HepG2 (cell line): ENCODE measurements around the gene UCP2. TPM values are rescaled to one million over a fixed set of nuclear protein-coding genes. Genes with fewer than 3 reads are reported as not detected.
A peak's percentile ranks its signal among the peaks of the same experiment; 100 is the strongest.

Experiments
- ATAC-seq: fragments of 200-7000 bp; cut with Tn5 transposase; 3 replicates; pipeline ENCODE4 v1.9.1; 2020; ENCODE audit warnings: mild to moderate bottlenecking, moderate library complexity
- BruUV-seq: library from RNA; stranded (reverse); fragments of 400-500 nt; replicated peaks from 2 replicates; lab custom pipeline; 2021; lab: Mats Ljungman, UMichigan
- CTCF ChIA-PET: fragments of 300-600 bp; formaldehyde crosslinking; extraction: SDS; loops from one replicate; lab custom pipeline; 2021; ENCODE audit warnings: low total read pairs, inconsistent platforms, low intra/inter-chr PET ratio; lab: Yijun Ruan, JAX
- POLR2A ChIA-PET: fragments of 350-600 bp; sonication (Branson Sonifier 250); formaldehyde crosslinking; loops from one replicate; lab custom pipeline; 2020; ENCODE audit warnings: antibody characterized with exemption, inconsistent platforms; lab: Yijun Ruan, JAX
- DNase-seq: peaks from one replicate; pipeline ENCODE4 v3.0.0-alpha.2; 2015; ENCODE audit warnings: low spot score
- FAIRE-seq: peaks from 3 replicates; lab custom pipeline; 2011; peaks lifted over from hg19 to GRCh38; lab: Jason Lieb, UNC
- H2AFZ ChIP-seq: one replicate; pipeline ENCODE4 v1.6.1; 2011; ENCODE audit warnings: low read length, inconsistent platforms
- H3K27ac ChIP-seq: fragments of 300-600 bp; 3 replicates; pipeline ENCODE4 v1.8.0; 2011; ENCODE audit warnings: mixed run types, mild to moderate bottlenecking, mixed read lengths, low read length, inconsistent platforms; ENCODE audit not compliant: insufficient read depth; ENCODE audit errors: extremely low read length
- H3K27me3 ChIP-seq, 2 experiments: fragments of 200-600 bp in 1 of 2; 2 replicates in 1 of 2; 3 replicates in 1 of 2; pipeline versions ENCODE4 v1.6.0 to v1.8.0; 2011; ENCODE audit warnings: low read length in 2 of 2, mild to moderate bottlenecking in 2 of 2, moderate library complexity in 2 of 2, inconsistent platforms in 1 of 2; ENCODE audit not compliant: insufficient read depth in 2 of 2, control insufficient read depth in 1 of 2
- H3K36me3 ChIP-seq, 2 experiments: fragments of 200-600 bp in 1 of 2; replicated peaks in 1 of 2; 2 replicates in 1 of 2; 3 replicates in 1 of 2; pipeline versions ENCODE4 v1.5.1 to v1.8.0; 2011; ENCODE audit warnings: low read length in 2 of 2, inconsistent platforms in 1 of 2; ENCODE audit not compliant: insufficient read depth in 2 of 2, control insufficient read depth in 1 of 2
- H3K4me1 ChIP-seq: 2 replicates; pipeline ENCODE4 v1.5.1; 2012; ENCODE audit warnings: low read length, inconsistent platforms; ENCODE audit not compliant: insufficient read depth
- H3K4me2 ChIP-seq: 2 replicates; pipeline ENCODE4 v1.6.0; 2011; ENCODE audit warnings: low read depth, low read length, inconsistent platforms
- H3K4me3 ChIP-seq, 3 experiments: fragments of 200-600 bp in 1 of 3; sonication (generic), shearing (Covaris generic) in 1 of 3; replicated peaks in 1 of 3; 2 replicates each; pipeline ENCODE4 v1.5.1; 2011 to 2016; ENCODE audit warnings: low read length in 3 of 3, inconsistent platforms in 2 of 3, low read depth in 2 of 3, mild to moderate bottlenecking in 2 of 3, control low read depth in 1 of 3, mixed read lengths in 1 of 3; ENCODE audit not compliant: insufficient read depth in 1 of 3
- H3K79me2 ChIP-seq: one replicate; pipeline ENCODE4 v1.6.1; 2011; ENCODE audit warnings: low read length, inconsistent platforms; ENCODE audit not compliant: insufficient read depth
- H3K9ac ChIP-seq: 2 replicates; pipeline ENCODE4 v1.6.0; 2011; ENCODE audit warnings: mild to moderate bottlenecking, low read depth, low read length, inconsistent platforms; ENCODE audit not compliant: insufficient read depth
- H3K9me3 ChIP-seq: 2 replicates; pipeline ENCODE4 v1.5.1; 2012; ENCODE audit warnings: mild to moderate bottlenecking, low read length
- H4K20me1 ChIP-seq: 2 replicates; pipeline ENCODE4 v1.6.0; 2011; ENCODE audit warnings: inconsistent platforms, mild to moderate bottlenecking, low read length, moderate library complexity; ENCODE audit not compliant: insufficient read depth
- CHCHD3 ChIP-seq: sonication (generic); formaldehyde crosslinking; IDR thresholded peaks from 2 replicates; pipeline ENCODE4 v1.8.0; 2022; ENCODE audit warnings: mild to moderate bottlenecking, missing genetic modification reagents, moderate library complexity
- DBP ChIP-seq: sonication (generic); formaldehyde crosslinking; IDR thresholded peaks from 2 replicates; pipeline ENCODE4 v1.4.0; 2020; ENCODE audit warnings: missing genetic modification reagents; ENCODE audit errors: not compliant biosample characterization
- GFI1 ChIP-seq: sonication (generic); formaldehyde crosslinking; IDR thresholded peaks from 2 replicates; pipeline ENCODE4 v1.5.0; 2020; ENCODE audit warnings: missing genetic modification reagents, mild to moderate bottlenecking, borderline replicate concordance
- GZF1 ChIP-seq: sonication (generic); formaldehyde crosslinking; IDR thresholded peaks from 2 replicates; pipeline ENCODE4 v1.5.1; 2020; ENCODE audit warnings: mild to moderate bottlenecking, missing genetic modification reagents
- HDAC1 ChIP-seq: sonication (generic); formaldehyde crosslinking; IDR thresholded peaks from 2 replicates; pipeline ENCODE4 v1.5.1; 2020; ENCODE audit warnings: mild to moderate bottlenecking, missing genetic modification reagents
- KAT8 ChIP-seq: IDR thresholded peaks from 2 replicates; pipeline ENCODE4 v1.6.1; 2016; ENCODE audit warnings: missing genetic modification reagents, missing compliant biosample characterization
- KLF16 ChIP-seq, 2 experiments: sonication (generic) in 1 of 2; formaldehyde crosslinking in 1 of 2; IDR thresholded peaks; 2 replicates each; pipeline versions ENCODE4 v1.6.1 to v1.8.0; 2016 to 2023; ENCODE audit warnings: missing genetic modification reagents in 2 of 2, missing compliant biosample characterization in 1 of 2
- NCOR1 ChIP-seq: fragments of 200-600 bp; sonication (generic); IDR thresholded peaks from 2 replicates; pipeline ENCODE4 v1.7.0; 2017; ENCODE audit warnings: antibody characterized with exemption, low read length, borderline replicate concordance
- NR2F1 ChIP-seq, 2 experiments: fragments of 450-650 bp in 1 of 2; formaldehyde crosslinking in 1 of 2; IDR thresholded peaks; 2 replicates each; pipeline versions ENCODE4 v1.5.0 to v1.6.1; 2016 to 2020; ENCODE audit warnings: mild to moderate bottlenecking in 1 of 2, missing compliant biosample characterization in 1 of 2, missing genetic modification reagents in 1 of 2, moderate library complexity in 1 of 2
- RARA ChIP-seq: IDR thresholded peaks from 2 replicates; pipeline ENCODE4 v1.6.1; 2016; ENCODE audit warnings: missing genetic modification reagents, missing compliant biosample characterization
- RXRB ChIP-seq: IDR thresholded peaks from 2 replicates; pipeline ENCODE4 v1.6.1; 2016; ENCODE audit warnings: borderline replicate concordance, missing genetic modification reagents, missing compliant biosample characterization
- SRSF4 ChIP-seq: fragments of 200-400 bp; formaldehyde crosslinking; IDR thresholded peaks from one replicate; pipeline ENCODE4 v1.6.1; 2018; ENCODE audit warnings: mild to moderate bottlenecking, low read depth, low read length, moderate library complexity; ENCODE audit not compliant: poor library complexity, severe bottlenecking
- ZEB1 ChIP-seq: IDR thresholded peaks from 2 replicates; pipeline ENCODE4 v1.6.1; 2012; ENCODE audit warnings: mild to moderate bottlenecking, low read depth, inconsistent platforms; ENCODE audit not compliant: insufficient replicate concordance
- ZMAT3 ChIP-seq: sonication (generic); formaldehyde crosslinking; conservative IDR thresholded peaks from 2 replicates; pipeline ENCODE4 v1.7.0; 2021; ENCODE audit warnings: missing genetic modification reagents
- ZNF18 ChIP-seq: sonication (generic); formaldehyde crosslinking; IDR thresholded peaks from 2 replicates; pipeline ENCODE4 v1.8.0; 2022; ENCODE audit warnings: mild to moderate bottlenecking, missing genetic modification reagents; ENCODE audit not compliant: insufficient replicate concordance
- ZNF547 ChIP-seq: sonication (generic); formaldehyde crosslinking; IDR thresholded peaks from 2 replicates; pipeline ENCODE4 v1.5.1; 2020; ENCODE audit warnings: mild to moderate bottlenecking, missing genetic modification reagents
- ZNF678 ChIP-seq: sonication (generic); formaldehyde crosslinking; IDR thresholded peaks from 2 replicates; pipeline ENCODE4 v1.4.0; 2020; ENCODE audit warnings: mild to moderate bottlenecking, missing genetic modification reagents
- ZNF777 ChIP-seq: sonication (generic); formaldehyde crosslinking; IDR thresholded peaks from 2 replicates; pipeline ENCODE4 v1.4.0; 2020; ENCODE audit warnings: missing genetic modification reagents
- ZSCAN5A ChIP-seq: sonication (generic); formaldehyde crosslinking; IDR thresholded peaks from 2 replicates; pipeline ENCODE4 v1.8.0; 2022; ENCODE audit warnings: mild to moderate bottlenecking, missing genetic modification reagents, borderline replicate concordance
- WGBS: methylation state at CpG from one replicate; pipeline ENCODE4 v1.1.6; 2017; ENCODE audit warnings: low lambda C conversion rate; 5-methylcytosine and 5-hydroxymethylcytosine counted together
- in situ Hi-C: cut with HindIII; loops from 2 replicates; pipeline ENCODE4 v1.10.0; 2017; ENCODE audit warnings: low pct_unique_long_range_greater_than_20kb; ENCODE audit not compliant: extremely low pct_ligation_motif_present
- intact Hi-C: fragments of 100-400 bp; cut with micrococcal nuclease; formaldehyde crosslinking; loops from one replicate; pipeline ENCODE4 v1.10.0; 2022; ENCODE audit not compliant: unreplicated experiment
- polyA plus RNA-seq, 8 experiments: library from polyadenylated mRNA; depleted of rRNA in 3 of 8; stranded (reverse) in 7 of 8; unstranded in 1 of 8; fragments of >200 nt; fragmentation: Illumina TruSeq in 4 of 8; extraction: Trizol in 4 of 8; gene quantifications; 2 replicates each; pipeline versions ENCODE4 v1.2.1 to v1.2.3, GENCODE V29; 2011 to 2016; ENCODE audit warnings: low read depth in 4 of 8, missing spikeins in 1 of 8, mixed read lengths in 1 of 8; ENCODE audit not compliant: insufficient read depth in 1 of 8
- total RNA-seq, 5 experiments: library from RNA; depleted of rRNA; stranded (reverse); fragments of >200 nt; fragmentation: Illumina TruSeq; extraction: Trizol; gene quantifications; 2 replicates each; pipeline ENCODE4 v1.2.3, GENCODE V29; 2016; ENCODE audit warnings: low read depth in 1 of 5

Gene UCP2
- total and polyA plus RNA-seq, 2 of the 13 experiments (the other 11 are each of a cell fraction or from before 2014, with no cell fraction given), result 2.7 to 3.2 TPM

GRCh38 chr11:74007691-74008372, 25.2 kb upstream of the UCP2 start (continued):
- TF ChIP-seq ZNF18 (CRISPR knock-in tag) (no peak), SRSF4 (no peak), ZMAT3 (CRISPR knock-in tag) (no peak), GZF1 (CRISPR knock-in tag) (no peak), ZNF678 (no peak), KAT8 (CRISPR knock-in tag) (no peak), ZNF777 (CRISPR knock-in tag) (no peak), NR2F1 (CRISPR knock-in tag; IDR thresholded peaks at IDR 0.05) (no peak), ZNF547 (CRISPR knock-in tag) (no peak), KLF16 (CRISPR knock-in tag; IDR thresholded peaks at IDR 0.05) (no peak)

GRCh38 chr11:74006743-74007304, 24.2 kb upstream of the UCP2 start:
- H3K9ac ChIP-seq, result no peak overlapping the region
- peak; percentile 26; the same call in 2 of the 3 replicates for ATAC-seq
- H3K4me2 ChIP-seq, result no peak overlapping the region
- H4K20me1 ChIP-seq, result no peaks in the 10 kb centered on the region
- in situ Hi-C loops, result no loop called here
- 25% methylated on average over 5 of the region's 7 CpGs for WGBS
- no peak for FAIRE-seq
- intact Hi-C loops, result no loop called here
- no peak overlapping the region for H2AFZ ChIP-seq
- ChIA-PET POLR2A (interaction anchor here (1.0 kb wide), 1 partner anchor 12 kb away, joined by 3 read pairs; no protein-coding TSS in a partner anchor), CTCF (no interaction called here)
- H3K9me3 ChIP-seq, result no peaks in the 10 kb centered on the region
- no peak overlapping the region; a peak in 1 of 6 replicates for H3K4me3 ChIP-seq
- no peak for DNase-seq
- H3K27ac ChIP-seq, result no peak overlapping the region
- H3K4me1 ChIP-seq, result peaks cover 41% of the 10 kb centered on the region
- no peaks in the 10 kb centered on the region for H3K79me2 ChIP-seq
- no TSS peak for BruUV-seq
- no peaks in the 10 kb centered on the region for H3K36me3 ChIP-seq
- H3K27me3 ChIP-seq, result no peaks in the 10 kb centered on the region
- TF ChIP-seq HDAC1 (CRISPR knock-in tag), result 0 out of 2 replicates have a peak, but pooled peaks have one; percentile 44
- peak; percentile 50 for TF ChIP-seq ZEB1
- TF ChIP-seq RXRB (CRISPR knock-in tag), result 0 out of 2 replicates have a peak, but pooled peaks have one; percentile 14
- no peak for TF ChIP-seq DBP (CRISPR knock-in tag)
- no peak for TF ChIP-seq ZSCAN5A (CRISPR knock-in tag)
- TF ChIP-seq NCOR1, result 0 out of 2 replicates have a peak, but pooled peaks have one; percentile 18
- TF ChIP-seq GFI1 (CRISPR knock-in tag), result no peak
- no peak for TF ChIP-seq CHCHD3 (CRISPR knock-in tag)
- peak; percentile 54 for TF ChIP-seq RARA (CRISPR knock-in tag)
